Karpas-422 (cell line): ENCODE results near the gene BRI3BP. TPM values are rescaled to one million over a fixed set of nuclear protein-coding genes. Genes with fewer than 3 reads are reported as not detected.

Source experiments
- DNase-seq: peaks from one replicate; pipeline ENCODE4 v3.0.0-alpha.2; 2015
- H2AFZ ChIP-seq: fragments of 200-600 bp; sonication (generic); 2 replicates; pipeline ENCODE4 v1.6.1; 2014; ENCODE audit warnings: antibody characterized with exemption, low read length, mixed read lengths
- H3K27ac ChIP-seq: fragments of 200-600 bp; sonication (generic); 2 replicates; pipeline ENCODE4 v1.5.1; 2014; ENCODE audit warnings: mild to moderate bottlenecking, low read length, moderate library complexity
- H3K27me3 ChIP-seq: fragments of 200-600 bp; sonication (generic); 2 replicates; pipeline ENCODE4 v1.6.1; 2014; ENCODE audit warnings: low read length, mixed read lengths
- H3K36me3 ChIP-seq: fragments of 200-600 bp; sonication (generic); 2 replicates; pipeline ENCODE4 v1.6.1; 2014; ENCODE audit warnings: low read length, mixed read lengths; ENCODE audit not compliant: insufficient read depth
- H3K4me1 ChIP-seq: fragments of 200-600 bp; sonication (generic); 2 replicates; pipeline ENCODE4 v1.6.1; 2014; ENCODE audit warnings: mild to moderate bottlenecking, low read length, mixed read lengths
- H3K4me2 ChIP-seq: fragments of 200-600 bp; sonication (generic); 2 replicates; pipeline ENCODE4 v1.6.1; 2014; ENCODE audit warnings: low read length, low read depth, mild to moderate bottlenecking; ENCODE audit not compliant: poor library complexity, severe bottlenecking
- H3K4me3 ChIP-seq: fragments of 200-600 bp; sonication (generic); 2 replicates; pipeline ENCODE4 v1.5.1; 2014; ENCODE audit warnings: mild to moderate bottlenecking, antibody characterized with exemption, low read length, mixed read lengths
- H3K79me2 ChIP-seq: fragments of 200-600 bp; sonication (generic); 2 replicates; pipeline ENCODE4 v1.6.1; 2014; ENCODE audit warnings: mild to moderate bottlenecking, low read length, mixed read lengths
- H3K9ac ChIP-seq: fragments of 200-600 bp; sonication (generic); 2 replicates; pipeline ENCODE4 v1.6.0; 2014; ENCODE audit warnings: low read length
- H3K9me2 ChIP-seq: fragments of 200-600 bp; sonication (generic), shearing (Covaris generic); replicated peaks from 2 replicates; pipeline ENCODE4 v1.6.0; 2014; ENCODE audit warnings: mild to moderate bottlenecking, low read length, moderate library complexity; ENCODE audit not compliant: insufficient read depth
- H3K9me3 ChIP-seq: fragments of 300-700, 200-600 bp; sonication (generic); 2 replicates; pipeline ENCODE4 v1.6.1; 2014; ENCODE audit warnings: low read length, mixed read lengths
- H4K20me1 ChIP-seq: fragments of 200-600 bp; sonication (generic); 2 replicates; pipeline ENCODE4 v1.6.1; 2014; ENCODE audit warnings: mild to moderate bottlenecking, antibody characterized with exemption, low read length, low read depth; ENCODE audit not compliant: insufficient read depth
- total RNA-seq: library from RNA; depleted of rRNA; stranded (reverse); fragments of >200 nt; shearing (Covaris generic); gene quantifications from 2 replicates; pipeline ENCODE4 v1.2.3, GENCODE V29; 2014; ENCODE audit warnings: low replicate concordance

The BRI3BP gene
- total RNA-seq, 1 experiment from 2014 or later: 52.9 TPM

- H3K4me3 ChIP-seq: no peak overlapping the region
- H3K27me3 ChIP-seq: no peaks in the 10 kb centered on the region
- peaks cover 68% of the 10 kb centered on the region for H3K79me2 ChIP-seq
- no peaks in the 10 kb centered on the region for H3K9me2 ChIP-seq
- no peak overlapping the region for H2AFZ ChIP-seq
- no peak overlapping the region for H3K4me2 ChIP-seq
- DNase-seq: no peak
- H4K20me1 ChIP-seq: peaks cover 9% of the 10 kb centered on the region; the same call in 1 of the 2 replicates
- H3K36me3 ChIP-seq: peaks cover 66% of the 10 kb centered on the region
- peaks cover 27% of the 10 kb centered on the region for H3K4me1 ChIP-seq
- H3K9me3 ChIP-seq: no peaks in the 10 kb centered on the region
- H3K9ac ChIP-seq: no peak overlapping the region
- no peak overlapping the region for H3K27ac ChIP-seq
Measured at GRCh38 chr12:125018356-125018755, 24.9 kb downstream of the BRI3BP start.

- Histone ChIP-seq H3K9me3 (no peaks in the 10 kb centered on the region), H3K27me3 (no peaks in the 10 kb centered on the region), H2AFZ (no peak overlapping the region), H3K4me2 (no peak overlapping the region), H3K79me2 (peaks cover 49% of the 10 kb centered on the region), H3K4me3 (no peak overlapping the region), H3K36me3 (peaks cover 55% of the 10 kb centered on the region), H3K4me1 (no peaks in the 10 kb centered on the region; the same call in 1 of the 2 replicates), H3K9me2 (no peaks in the 10 kb centered on the region), H4K20me1 (no peaks in the 10 kb centered on the region), H3K9ac (no peak overlapping the region), H3K27ac (no peak overlapping the region)
- no peak for DNase-seq
Measured at GRCh38 chr12:125021096-125021495, 27.7 kb downstream of the BRI3BP start.

- peaks cover 52% of the 10 kb centered on the region for H3K79me2 ChIP-seq
- H3K4me1 ChIP-seq: no peaks in the 10 kb centered on the region
- no peak overlapping the region for H3K27ac ChIP-seq
- H3K36me3 ChIP-seq: peaks cover 58% of the 10 kb centered on the region
- H3K9me2 ChIP-seq: no peaks in the 10 kb centered on the region
- no peak overlapping the region for H3K4me3 ChIP-seq
- H3K4me2 ChIP-seq: no peak overlapping the region
- no peak overlapping the region for H3K9ac ChIP-seq
- no peaks in the 10 kb centered on the region for H3K27me3 ChIP-seq
- no peak for DNase-seq
- H2AFZ ChIP-seq: no peak overlapping the region
- H4K20me1 ChIP-seq: no peaks in the 10 kb centered on the region
- no peaks in the 10 kb centered on the region for H3K9me3 ChIP-seq
Measured at GRCh38 chr12:125021771-125022170, 28.3 kb downstream of the BRI3BP start.

- H3K27me3 ChIP-seq: no peaks in the 10 kb centered on the region
- no peak for DNase-seq
- no peaks in the 10 kb centered on the region for H3K4me1 ChIP-seq
- no peak overlapping the region for H3K4me3 ChIP-seq
- H3K4me2 ChIP-seq: no peak overlapping the region
- H3K79me2 ChIP-seq: peaks cover 50% of the 10 kb centered on the region
- H3K36me3 ChIP-seq: peaks cover 62% of the 10 kb centered on the region
- H3K9me2 ChIP-seq: no peaks in the 10 kb centered on the region
- peaks cover 3% of the 10 kb centered on the region; the same call in 1 of the 2 replicates for H4K20me1 ChIP-seq
- no peak overlapping the region for H3K27ac ChIP-seq
- H3K9ac ChIP-seq: no peak overlapping the region
- H3K9me3 ChIP-seq: no peaks in the 10 kb centered on the region
- H2AFZ ChIP-seq: no peak overlapping the region
Measured at GRCh38 chr12:125023065-125023464, 29.6 kb downstream of the BRI3BP start.

GRCh38 chr12:125024949-125025563 is 31.6 kb downstream of the BRI3BP start:
- Histone ChIP-seq H2AFZ (no peak overlapping the region), H3K4me2 (no peak overlapping the region), H3K4me1 (no peaks in the 10 kb centered on the region), H3K9me2 (no peaks in the 10 kb centered on the region), H3K9me3 (no peaks in the 10 kb centered on the region), H4K20me1 (peaks cover 3% of the 10 kb centered on the region; the same call in 1 of the 2 replicates), H3K27ac (no peak overlapping the region), H3K79me2 (peaks cover 58% of the 10 kb centered on the region), H3K4me3 (no peak overlapping the region), H3K9ac (no peak overlapping the region), H3K27me3 (no peaks in the 10 kb centered on the region), H3K36me3 (peaks cover 70% of the 10 kb centered on the region)
- DNase-seq: no peak

GRCh38 chr12:125025606-125026235 is 32.3 kb downstream of the BRI3BP start:
- no peak overlapping the region for H2AFZ ChIP-seq
- peaks cover 72% of the 10 kb centered on the region for H3K36me3 ChIP-seq
- H3K4me1 ChIP-seq: no peaks in the 10 kb centered on the region
- H3K4me3 ChIP-seq: no peak overlapping the region
- no peaks in the 10 kb centered on the region for H3K9me3 ChIP-seq
- H3K9ac ChIP-seq: no peak overlapping the region
- no peaks in the 10 kb centered on the region for H3K9me2 ChIP-seq
- no peak overlapping the region for H3K27ac ChIP-seq
- no peak for DNase-seq
- no peak overlapping the region for H3K4me2 ChIP-seq
- H3K27me3 ChIP-seq: no peaks in the 10 kb centered on the region
- H4K20me1 ChIP-seq: peaks cover 3% of the 10 kb centered on the region; the same call in 1 of the 2 replicates
- H3K79me2 ChIP-seq: peaks cover 54% of the 10 kb centered on the region

- Histone ChIP-seq H2AFZ (no peak overlapping the region), H3K9ac (no peak overlapping the region), H3K79me2 (peaks cover 39% of the 10 kb centered on the region), H3K27me3 (no peaks in the 10 kb centered on the region), H3K36me3 (peaks cover 65% of the 10 kb centered on the region), H3K9me3 (peaks cover 4% of the 10 kb centered on the region; the same call in 1 of the 2 replicates), H3K4me3 (no peak overlapping the region), H3K9me2 (no peaks in the 10 kb centered on the region), H3K27ac (no peak overlapping the region), H3K4me2 (no peak overlapping the region), H3K4me1 (no peaks in the 10 kb centered on the region), H4K20me1 (peaks cover 3% of the 10 kb centered on the region; the same call in 1 of the 2 replicates)
- no peak for DNase-seq
Measured at GRCh38 chr12:125028106-125028505, 34.7 kb downstream of the BRI3BP start.

GRCh38 chr12:125029761-125030358 is 36.4 kb downstream of the BRI3BP start:
- H3K36me3 ChIP-seq: peaks cover 67% of the 10 kb centered on the region
- H3K27ac ChIP-seq: no peak overlapping the region
- H4K20me1 ChIP-seq: peaks cover 3% of the 10 kb centered on the region; the same call in 1 of the 2 replicates
- no peak overlapping the region for H3K4me3 ChIP-seq
- no peak for DNase-seq
- H3K9ac ChIP-seq: no peak overlapping the region
- no peak overlapping the region for H2AFZ ChIP-seq
- H3K9me3 ChIP-seq: peaks cover 4% of the 10 kb centered on the region; the same call in 1 of the 2 replicates
- H3K79me2 ChIP-seq: peaks cover 35% of the 10 kb centered on the region
- no peaks in the 10 kb centered on the region for H3K9me2 ChIP-seq
- no peaks in the 10 kb centered on the region for H3K27me3 ChIP-seq
- no peak overlapping the region for H3K4me2 ChIP-seq
- no peaks in the 10 kb centered on the region for H3K4me1 ChIP-seq
